COLO668 (cell line): ENCODE data around the gene DUSP5.
A peak's percentile ranks its signal among the peaks of the same experiment; 100 is the strongest.

Experiments used
- DNase-seq: peaks from one replicate; lab custom pipeline; 2025; ENCODE audit not compliant: unreplicated experiment; lab: John Stamatoyannopoulos, UW

The DUSP5 gene

DNA sequence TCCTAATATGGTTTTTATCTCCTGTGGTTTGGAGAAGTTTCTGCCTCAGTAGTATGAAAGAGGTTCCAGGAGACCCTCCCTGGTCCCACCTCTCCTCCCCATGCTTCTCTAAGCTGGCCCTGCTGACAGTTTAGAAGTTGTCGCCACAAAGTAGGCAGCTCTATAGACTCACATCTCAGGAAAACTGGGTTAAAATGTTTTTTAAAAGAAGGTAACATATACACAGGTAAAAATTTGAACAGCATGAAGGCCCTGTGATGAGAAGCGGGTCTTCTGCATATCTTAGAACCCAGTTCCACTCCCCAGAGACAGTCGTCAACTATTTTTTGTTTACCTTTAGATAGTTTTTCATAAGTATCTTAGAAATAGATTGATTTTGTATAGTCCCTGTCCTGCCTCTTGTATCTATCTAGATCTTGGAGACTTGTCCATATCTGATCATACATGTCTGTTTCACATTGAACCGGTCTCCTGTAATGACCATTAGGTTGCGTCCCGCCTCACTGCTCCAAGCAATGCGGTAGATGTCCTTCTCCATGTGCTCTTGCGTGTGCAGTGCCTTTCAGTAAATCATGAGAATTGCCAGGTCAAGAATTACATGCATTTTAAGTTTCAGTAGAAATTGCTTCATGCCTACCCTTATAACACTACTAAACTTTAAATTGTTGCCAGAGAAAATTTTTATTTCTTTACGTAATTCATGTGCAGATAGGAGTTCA lies 2.2 kb downstream of the DUSP5 start:
- DNase-seq: no peak

DNA sequence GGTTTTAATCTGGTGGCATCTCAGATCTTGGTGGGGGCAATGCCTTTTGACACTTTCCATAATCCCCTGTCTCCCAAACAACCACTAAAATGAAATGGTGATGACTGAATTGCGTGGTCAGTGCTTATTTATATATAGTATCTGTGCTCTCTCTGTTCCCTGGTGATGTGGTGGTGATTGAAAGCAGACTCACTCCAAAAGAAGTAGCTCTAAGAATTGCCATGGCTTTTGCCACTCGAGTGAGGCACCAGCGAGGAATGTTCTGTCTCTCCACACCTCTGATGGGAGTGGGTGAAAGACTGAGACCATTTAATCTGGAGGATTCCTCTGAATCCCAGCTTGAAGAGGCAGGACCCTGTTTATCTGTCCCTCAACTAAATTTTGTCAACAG lies 2.8 kb downstream of the DUSP5 start:
- DNase-seq: no peak

DNA sequence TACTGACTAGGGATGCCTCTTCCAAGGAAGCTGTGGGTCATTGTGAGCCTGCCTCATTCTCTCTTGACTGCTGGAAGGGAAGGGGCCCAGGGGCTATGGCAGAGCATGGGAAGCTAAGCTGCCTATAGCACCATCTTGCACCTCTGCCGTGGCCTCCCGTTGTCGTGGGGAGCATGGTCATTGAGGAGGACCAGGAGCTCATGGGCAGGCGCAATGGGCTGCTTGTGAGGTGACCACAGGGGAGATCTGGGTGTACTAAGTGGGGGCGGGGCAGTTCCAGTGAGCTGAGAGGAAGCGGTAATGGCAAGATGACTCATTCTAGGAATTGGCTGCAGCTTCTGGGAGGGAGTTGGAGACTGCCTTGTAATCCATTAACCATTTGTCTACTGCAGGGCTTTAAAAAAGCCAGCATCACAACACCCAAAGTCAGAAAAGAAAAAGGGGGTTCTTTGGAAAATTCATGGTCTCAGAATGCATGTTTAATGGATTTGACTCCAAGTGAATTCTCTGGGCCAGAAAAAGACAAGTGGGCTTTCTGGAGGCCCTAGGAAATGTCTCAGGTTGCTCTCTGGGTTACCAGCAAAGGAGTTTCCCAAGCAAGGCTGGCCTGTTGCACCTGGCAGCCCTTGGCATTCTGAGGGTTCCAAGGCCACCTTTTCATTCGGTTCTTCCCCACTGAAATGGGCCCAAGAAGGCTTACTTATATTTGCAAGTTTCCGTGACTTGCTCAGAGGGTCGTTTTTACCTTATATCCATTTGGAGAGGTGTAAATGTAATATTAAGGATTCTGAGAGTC lies 3.6 kb downstream of the DUSP5 start:
- DNase-seq: peak; percentile 72

DNA sequence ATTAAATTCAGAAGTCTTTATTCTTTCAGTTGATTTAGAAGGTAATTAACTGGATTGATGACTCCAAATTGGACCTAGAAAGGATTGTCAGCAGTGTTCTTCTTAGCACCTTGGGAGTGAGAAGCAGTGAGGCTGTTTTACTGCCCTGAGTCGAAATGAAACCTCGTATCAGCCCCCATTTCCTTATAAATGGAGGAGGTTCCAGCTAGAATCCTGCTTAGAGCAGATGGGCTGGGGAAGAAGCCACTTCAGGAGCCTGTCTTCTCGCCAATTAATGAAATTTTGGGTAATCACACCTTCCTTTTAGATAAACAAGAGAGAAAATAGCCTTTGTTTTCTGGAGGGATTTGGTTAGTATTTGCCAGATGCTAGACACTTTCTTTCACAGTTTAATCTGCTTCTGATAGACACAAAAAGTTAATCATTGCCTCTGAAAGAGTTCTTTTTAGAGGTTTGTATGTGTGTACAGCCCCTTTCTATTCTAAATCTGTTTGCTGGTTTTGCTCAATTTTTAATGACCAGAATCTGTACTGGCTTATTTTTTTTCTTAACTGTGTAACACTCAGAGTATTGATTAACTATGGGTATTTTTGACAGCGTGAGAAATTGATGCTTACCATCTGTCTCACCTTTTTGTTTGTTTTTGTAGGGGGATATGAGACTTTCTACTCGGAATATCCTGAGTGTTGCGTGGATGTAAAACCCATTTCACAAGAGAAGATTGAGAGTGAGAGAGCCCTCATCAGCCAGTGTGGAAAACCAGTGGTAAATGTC lies 4.6 kb downstream of the DUSP5 start:
- no peak for DNase-seq

DNA sequence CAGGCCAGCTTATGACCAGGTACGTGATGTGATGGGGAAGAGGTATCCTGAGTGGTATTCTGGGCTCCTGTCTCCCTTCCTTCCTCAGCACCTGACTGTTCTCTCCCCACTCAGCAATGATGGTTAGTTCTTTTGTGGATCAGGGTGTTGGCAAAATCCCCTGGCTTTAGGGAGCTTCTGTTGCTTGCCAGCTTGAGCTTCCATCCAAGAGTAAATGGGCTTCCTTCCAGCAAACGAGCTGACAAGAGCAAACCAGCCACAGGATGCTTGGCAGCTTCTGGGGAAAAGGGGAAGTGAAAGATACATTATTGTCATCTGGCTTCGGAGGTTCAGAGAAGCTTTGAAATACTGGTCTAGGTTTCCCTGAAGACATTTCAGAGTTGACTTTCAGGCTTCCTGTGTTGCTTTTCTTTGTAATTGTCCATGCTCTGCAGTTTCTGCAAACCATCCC lies 5.2 kb downstream of the DUSP5 start:
- no peak for DNase-seq

DNA sequence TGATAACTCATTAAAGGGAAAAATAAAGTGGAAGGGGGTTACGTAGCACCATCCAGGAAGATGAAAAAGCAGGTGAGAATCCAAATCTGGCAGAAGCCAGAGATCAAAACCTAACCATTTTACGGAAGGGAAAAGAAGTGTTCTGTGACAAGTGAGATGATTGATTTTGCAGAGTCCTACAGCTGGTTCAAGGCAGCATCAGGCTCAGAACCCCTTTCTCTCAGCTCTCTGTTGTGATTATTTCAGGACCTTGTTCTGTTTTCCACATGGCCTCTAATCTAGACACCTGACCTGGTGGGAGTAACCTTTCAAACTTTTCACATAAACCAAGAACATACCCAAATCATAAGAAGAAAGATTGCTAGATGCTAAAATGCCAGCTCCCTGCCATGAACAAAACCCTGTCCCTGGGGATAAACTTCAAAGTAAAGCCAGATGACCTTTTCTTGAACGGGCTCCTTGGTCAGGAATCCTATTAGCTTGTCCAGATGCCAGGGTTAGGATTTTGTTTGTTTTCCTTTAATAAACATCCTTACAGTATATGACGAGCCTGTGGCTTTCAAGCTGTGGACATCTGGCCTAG lies 5.9 kb downstream of the DUSP5 start:
- DNase-seq: no peak

DNA sequence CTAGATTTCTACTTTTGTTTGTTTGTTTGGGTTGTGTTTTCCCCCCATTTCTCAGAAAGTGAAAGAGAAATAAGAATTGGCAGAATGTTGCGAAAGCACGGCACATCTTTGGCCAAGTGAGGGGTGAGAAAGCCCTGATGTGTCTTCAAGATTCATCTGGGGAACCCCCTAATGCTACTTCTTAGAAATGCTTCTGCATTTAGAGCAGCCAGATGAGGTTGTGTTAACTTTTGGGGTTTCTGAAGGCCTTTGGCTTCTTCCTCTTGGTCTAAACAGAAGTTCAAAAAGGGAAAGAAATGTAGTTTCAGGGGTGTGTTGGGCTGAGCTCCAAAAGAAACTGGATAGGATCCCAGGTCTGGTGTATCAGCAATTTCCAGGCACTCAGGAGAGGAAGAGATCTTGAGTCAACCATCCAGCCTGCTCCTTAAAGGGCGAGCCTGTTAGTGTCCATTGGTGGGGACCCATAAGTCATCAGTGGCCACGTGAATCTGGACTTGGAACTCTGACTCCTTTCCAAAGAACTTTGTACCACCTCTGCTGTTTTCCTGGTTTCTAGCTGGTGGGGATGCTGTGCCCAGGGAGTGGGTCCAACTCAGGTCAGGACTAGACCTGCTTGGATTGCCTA lies 6.5 kb downstream of the DUSP5 start:
- DNase-seq: no peak

DNA sequence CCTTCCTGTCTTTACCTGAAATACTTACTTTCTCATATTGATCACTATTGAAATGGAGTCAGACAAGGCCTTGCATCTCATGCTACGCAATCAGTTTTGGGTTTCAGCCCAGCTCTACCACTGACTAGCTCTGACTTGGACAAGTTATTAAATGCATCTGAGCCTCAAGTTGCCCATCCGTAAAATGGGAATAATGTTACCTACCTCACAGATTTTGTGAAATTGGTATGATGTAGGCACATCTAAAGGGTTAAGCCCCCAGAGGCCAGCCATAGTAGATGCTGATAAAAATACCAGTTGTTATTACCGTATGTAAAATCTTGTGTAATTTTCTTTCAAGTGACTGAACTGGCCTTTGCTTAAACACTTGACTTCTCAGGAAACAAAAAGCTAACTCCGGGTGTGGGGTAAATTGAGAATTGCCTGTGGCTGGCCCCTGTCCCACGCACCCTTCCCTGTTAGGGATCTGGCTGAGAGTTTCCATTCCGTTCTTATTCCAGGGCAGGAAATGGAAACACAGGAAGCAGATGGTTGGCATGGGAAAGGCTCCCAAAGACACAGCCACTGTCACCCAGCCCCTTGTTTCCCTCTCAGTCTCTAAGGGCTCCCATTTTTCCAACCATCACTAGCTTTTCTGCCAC lies 7.5 kb downstream of the DUSP5 start:
- no peak for DNase-seq

DNA sequence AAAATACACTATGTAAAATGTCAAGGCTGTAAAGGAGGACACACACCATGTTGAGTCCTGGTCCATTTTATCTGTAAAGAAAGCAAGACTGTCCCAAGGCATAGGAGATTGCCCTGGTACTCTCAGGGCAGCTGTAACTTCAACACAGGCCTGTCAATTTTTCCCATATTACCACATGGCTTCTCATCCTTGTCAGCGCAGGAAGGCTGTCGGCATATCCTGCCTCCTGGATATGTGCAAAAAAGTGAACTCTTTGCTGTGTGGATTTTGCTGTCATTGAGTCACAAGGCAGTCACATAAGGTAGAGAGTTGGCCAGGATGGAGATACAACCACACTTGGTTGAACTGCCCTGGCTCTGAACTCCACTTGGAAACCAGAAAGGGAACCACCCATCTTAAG lies 8.7 kb downstream of the DUSP5 start:
- no peak for DNase-seq

DNA sequence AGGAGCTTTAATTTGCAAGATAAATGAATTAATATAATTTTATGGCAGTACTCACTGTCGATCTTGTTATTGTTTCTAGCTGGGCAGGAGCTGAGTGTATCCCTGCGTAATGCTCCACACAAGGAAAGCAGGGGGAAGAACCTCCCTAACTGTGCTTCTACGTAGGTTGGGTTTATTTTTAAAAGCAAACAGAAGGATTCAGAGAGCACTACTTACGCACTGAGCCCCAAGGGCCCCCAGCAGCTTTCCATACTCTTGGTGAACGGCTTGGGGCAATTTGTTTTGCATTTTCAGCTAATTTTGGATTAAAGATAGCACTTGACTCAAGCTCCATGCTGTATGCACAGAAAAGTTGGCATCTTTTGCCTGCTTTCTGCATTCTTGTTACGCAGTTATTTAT lies 9.6 kb downstream of the DUSP5 start:
- DNase-seq: no peak

DNA sequence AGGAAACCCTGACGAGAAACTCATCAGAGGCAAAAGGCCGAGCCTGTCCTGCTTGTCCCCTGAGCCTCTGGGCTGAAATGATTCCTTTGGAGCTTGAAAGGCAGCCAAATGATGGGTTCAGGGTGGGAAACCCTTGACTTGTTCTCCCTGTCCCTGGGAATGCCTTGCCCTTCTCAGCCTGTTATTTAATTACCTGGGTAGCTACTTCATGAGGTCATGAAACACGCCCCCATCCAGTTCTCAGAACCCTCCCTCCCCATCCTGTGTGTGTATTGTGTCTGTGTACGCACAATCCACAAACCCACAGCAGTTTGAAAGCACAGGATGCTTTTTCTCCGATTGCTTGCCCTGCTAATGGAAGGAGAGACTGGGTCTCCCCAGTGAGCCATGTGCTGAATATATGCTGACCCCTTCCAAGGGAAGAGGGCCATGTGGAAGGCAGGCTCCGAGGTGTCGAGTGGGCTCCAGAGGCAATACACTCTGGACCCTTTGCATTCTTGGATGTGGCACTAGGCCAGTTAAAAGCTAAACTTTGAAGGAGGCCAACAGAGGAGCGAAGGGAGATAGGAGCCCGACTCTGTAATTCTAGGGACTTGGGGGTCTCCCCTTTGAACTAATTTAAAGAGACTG lies 10.6 kb downstream of the DUSP5 start:
- DNase-seq: no peak

DNA sequence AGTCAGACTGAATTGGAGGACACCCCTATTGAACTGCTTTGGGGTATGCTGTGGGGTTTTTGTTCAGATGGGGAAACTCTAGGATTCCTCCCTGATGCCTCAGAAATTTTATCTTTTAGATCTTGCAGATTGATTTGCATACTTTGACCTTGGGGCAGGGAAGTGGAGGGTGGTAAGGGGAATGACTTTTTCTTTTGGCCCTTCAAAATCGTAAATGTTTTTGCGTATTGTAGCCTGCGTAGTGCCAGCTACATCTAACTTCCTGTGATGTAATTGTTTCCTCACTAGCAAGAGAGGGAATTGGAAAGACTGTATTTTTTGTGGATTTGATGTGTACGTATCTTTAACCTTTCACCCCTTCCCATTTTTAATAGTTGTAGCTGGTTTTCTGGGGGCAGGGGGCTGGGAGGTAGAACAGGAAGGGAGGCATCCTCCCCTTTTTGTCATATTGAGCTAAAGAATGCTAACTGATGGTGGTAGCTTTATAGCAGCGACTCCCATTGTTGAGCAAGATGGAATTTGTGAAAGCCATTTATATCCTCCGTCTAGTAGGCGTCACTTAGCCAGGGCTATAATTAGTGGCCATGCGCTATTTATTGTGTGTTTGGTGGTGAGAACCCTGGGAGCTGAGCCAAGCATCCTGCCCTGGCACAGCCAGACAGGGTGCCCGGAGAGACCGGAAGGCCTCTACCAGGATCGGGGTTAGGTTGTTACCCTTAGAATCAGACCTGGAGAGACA lies 11.3 kb downstream of the DUSP5 start:
- DNase-seq: no peak

DNA sequence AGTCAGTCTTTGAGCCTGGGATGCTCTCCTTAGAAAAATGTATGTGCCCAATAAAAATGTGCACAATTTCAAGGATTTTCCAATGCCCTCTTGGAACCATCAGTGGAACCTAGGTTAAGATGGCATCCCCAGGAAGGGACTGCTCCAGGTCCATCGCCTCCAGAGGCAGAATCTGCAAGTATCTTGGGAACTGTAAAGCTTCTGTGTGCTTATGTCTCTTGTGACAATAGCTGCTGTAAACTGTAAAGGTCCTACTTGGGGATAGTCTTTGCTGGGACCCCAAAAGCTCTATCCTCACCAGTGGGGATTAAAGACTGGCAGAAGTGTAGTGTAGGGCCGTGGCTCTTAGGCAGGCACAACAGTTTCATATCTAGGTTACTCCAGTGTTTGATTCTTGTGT lies 11.9 kb downstream of the DUSP5 start:
- DNase-seq: no peak

DNA sequence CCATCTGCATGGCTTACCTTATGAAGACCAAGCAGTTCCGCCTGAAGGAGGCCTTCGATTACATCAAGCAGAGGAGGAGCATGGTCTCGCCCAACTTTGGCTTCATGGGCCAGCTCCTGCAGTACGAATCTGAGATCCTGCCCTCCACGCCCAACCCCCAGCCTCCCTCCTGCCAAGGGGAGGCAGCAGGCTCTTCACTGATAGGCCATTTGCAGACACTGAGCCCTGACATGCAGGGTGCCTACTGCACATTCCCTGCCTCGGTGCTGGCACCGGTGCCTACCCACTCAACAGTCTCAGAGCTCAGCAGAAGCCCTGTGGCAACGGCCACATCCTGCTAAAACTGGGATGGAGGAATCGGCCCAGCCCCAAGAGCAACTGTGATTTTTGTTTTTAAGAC lies 12.4 kb downstream of the DUSP5 start:
- DNase-seq: no peak

DNA sequence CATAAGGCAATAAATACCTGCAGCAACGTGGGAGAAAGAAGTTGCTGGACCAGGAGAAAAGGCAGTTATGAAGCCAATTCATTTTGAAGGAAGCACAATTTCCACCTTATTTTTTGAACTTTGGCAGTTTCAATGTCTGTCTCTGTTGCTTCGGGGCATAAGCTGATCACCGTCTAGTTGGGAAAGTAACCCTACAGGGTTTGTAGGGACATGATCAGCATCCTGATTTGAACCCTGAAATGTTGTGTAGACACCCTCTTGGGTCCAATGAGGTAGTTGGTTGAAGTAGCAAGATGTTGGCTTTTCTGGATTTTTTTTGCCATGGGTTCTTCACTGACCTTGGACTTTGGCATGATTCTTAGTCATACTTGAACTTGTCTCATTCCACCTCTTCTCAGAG lies 13.0 kb downstream of the DUSP5 start:
- no peak for DNase-seq

DNA sequence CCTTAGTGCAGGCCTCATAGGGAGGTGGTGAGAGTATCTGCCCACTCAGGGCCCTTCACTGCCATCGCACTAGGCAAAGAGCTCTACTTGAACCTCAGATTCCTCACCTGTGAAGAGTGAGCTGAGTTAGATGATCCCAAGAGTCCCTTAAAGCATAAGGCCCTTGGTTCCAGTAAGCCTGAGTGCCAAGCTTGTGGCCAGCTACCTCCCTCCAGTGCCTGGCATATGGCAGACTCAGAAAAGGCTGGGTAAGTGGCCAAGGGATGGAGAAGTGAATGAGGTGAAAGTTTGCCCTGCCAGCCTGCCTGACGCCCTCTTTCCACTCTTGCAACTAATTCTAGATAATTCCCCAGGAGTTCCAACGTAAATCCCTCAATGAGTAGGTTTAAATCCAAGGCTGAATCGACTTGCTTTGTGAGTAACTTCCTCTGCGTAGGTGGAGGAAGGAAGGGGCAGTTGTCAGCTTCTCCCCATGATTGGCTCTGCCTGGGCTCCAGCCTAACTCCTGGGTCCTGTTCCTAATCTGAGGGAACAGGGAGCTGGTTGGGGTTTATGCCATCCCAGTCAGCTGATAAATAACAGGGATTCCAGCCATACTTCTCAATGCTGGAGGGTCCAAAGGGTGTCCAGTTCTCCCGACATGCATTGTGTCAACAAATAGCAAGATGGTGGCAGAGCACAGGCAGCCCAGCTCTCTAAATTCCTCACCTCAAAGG lies 14.2 kb downstream of the DUSP5 start:
- no peak for DNase-seq

DNA sequence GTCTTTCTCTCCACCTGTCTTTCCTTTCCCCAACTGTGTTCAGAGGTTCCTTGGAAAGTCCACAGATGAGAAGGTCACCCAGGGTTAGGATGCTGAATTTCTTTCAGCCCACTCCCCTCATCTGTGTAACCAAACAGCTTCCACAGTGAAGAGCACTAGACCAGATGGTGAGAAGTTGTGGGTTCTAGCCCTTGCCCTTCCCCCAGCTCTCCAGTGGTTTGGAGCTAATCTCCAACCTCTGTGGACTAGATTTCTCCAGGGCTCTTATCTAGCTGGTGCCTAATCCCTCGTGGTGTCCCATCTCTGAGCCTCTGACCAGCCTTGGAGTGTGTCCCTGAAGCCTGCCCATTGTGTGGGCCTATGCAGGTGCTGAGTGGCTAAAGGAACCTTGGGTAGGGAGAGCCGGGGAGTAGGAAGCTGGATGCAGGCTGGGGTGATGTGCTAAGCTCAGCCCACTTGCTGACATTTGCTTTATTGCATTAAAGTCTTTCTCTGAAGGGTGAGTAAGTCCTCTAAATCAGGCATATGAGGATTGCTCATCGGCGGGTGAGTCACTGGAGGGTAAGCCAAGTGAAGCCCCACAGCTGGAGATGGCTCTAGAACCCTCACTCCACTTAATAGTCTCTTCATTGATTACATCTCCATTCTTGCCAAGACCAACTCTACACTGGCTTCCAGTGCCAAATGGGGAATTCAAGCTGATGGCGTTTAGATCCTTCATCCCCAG lies 14.9 kb downstream of the DUSP5 start:
- no peak for DNase-seq

DNA sequence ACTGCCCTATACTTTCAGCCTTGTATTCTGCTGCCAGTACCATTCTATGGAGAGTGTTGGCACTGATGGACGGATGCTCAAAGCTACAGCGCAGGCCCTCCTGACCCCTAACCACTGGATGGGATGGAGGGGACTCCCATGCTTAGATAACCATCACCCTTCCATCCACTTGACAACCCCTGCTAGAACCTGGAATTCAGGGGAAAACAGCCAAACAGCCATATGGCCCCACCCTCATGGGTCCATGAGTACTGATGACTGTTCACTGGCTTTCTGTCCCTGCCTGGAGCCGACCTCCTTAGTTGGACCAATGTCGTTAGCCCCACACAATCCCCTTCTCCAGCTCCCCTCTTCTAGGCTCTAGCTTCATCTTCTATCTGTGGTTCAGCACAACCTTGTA lies 16.2 kb downstream of the DUSP5 start:
- no peak for DNase-seq
